Testis (tissue), 3 donors: ENCODE data around the gene CA5B. TPM values are rescaled to one million over a fixed set of nuclear protein-coding genes. Genes with fewer than 3 reads are reported as not detected.

ENCODE experiments used
- DNase-seq: peaks from one replicate; pipeline ENCODE4 v3.0.0-alpha.2; 2019
- H3K27ac ChIP-seq, 2 donors: fragments of 200-600 bp; sonication (generic); one replicate each; pipeline ENCODE4 v1.5.1; 2019
- H3K27me3 ChIP-seq: fragments of 200-600 bp; sonication (generic); one replicate; pipeline ENCODE4 v1.5.1; 2019
- H3K36me3 ChIP-seq: fragments of 200-600 bp; sonication (generic); one replicate; pipeline ENCODE4 v1.5.1; 2017; ENCODE audit warnings: low read depth; ENCODE audit errors: missing control alignments
- H3K4me1 ChIP-seq: fragments of 200-600 bp; sonication (generic); one replicate; pipeline ENCODE4 v1.5.1; 2019
- H3K4me3 ChIP-seq, 2 donors: fragments of 200-600 bp; sonication (generic); one replicate each; pipeline ENCODE4 v1.5.1; 2017 to 2019
- H3K9me3 ChIP-seq: fragments of 200-600 bp; sonication (generic); one replicate; pipeline ENCODE4 v1.5.1; 2017
- POLR2A ChIP-seq: fragments of 450-650 bp; IDR thresholded peaks from one replicate; pipeline ENCODE4 v1.6.1; 2017; ENCODE audit warnings: antibody characterized with exemption, mild to moderate bottlenecking, moderate library complexity
- WGBS, 2 donors: methylation state at CpG; one replicate each; pipeline ENCODE4 v1.1.5; 2018; 5-methylcytosine and 5-hydroxymethylcytosine counted together
- intact Hi-C: fragments of 100-400 bp; cut with DNase I; formaldehyde crosslinking; loops from one replicate; pipeline ENCODE4 v1.15.1; 2023; ENCODE audit warnings: low total_unique reads
- polyA plus RNA-seq: library from polyadenylated mRNA; stranded (reverse); fragments of 350-450 nt; fragmentation: Illumina TruSeq; extraction: RNeasy Lipid Tissue Mini Kit (QIAGEN cat#74804); gene quantifications from one replicate; pipeline ENCODE4 v1.2.3, GENCODE V29; 2014; ENCODE audit warnings: low read depth, low replicate concordance; ENCODE audit not compliant: insufficient read depth
- total RNA-seq, 2 donors: library from RNA; depleted of rRNA; stranded (reverse); fragments of >200 nt; gene quantifications; one replicate each; pipeline ENCODE4 v1.2.3, GENCODE V29; 2016
- TF ChIP-seq, protein P1 (sequence below), 3 experiments: fragments of 450-650 bp in 2 of 3; fragments of 200-600 bp in 1 of 3; sonication (generic) in 1 of 3; IDR thresholded peaks; one replicate each; pipeline ENCODE4 v1.5.1; 2016 to 2019; ENCODE audit warnings: antibody characterized with exemption in 3 of 3, mild to moderate bottlenecking in 2 of 3, moderate library complexity in 1 of 3

The CA5B gene
- total and polyA plus RNA-seq, 3 donors from 2014 or later = 25.1 to 53.1 (median 45.5) TPM

DNA sequence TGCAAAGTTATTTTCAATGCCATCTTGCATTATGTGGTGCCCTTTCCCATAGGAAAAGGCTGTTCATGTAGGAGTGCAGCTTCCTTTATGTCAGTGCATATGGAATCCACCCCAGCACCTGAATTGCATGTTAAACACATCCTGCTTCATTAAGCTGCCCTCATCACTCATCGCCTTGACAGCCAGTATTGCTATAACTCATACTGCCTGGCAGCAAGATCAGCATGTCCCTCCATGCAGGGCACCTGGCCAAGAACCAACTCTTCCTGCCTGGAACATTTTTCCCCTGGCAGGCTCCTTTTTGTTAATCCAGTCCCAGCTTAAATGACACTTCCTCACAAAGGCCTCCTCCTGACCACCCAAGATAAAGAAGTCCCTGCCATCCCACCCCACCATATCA lies 23.5 kb upstream of the CA5B start:
- WGBS, 2 donors = 64% methylated on average over 1 of the region's 1 CpG; no CpG with 5 or more reads in 1 of the 2 donors
- Histone ChIP-seq H3K36me3 (no peaks in the 10 kb centered on the region), H3K4me1 (no peaks in the 10 kb centered on the region), H3K27me3 (no peaks in the 10 kb centered on the region), H3K27ac (no peak overlapping the region), H3K9me3 (no peaks in the 10 kb centered on the region), H3K4me3 (no peak overlapping the region)
- intact Hi-C loops = no loop called here
- no peak for TF ChIP-seq POLR2A
- TF ChIP-seq, protein P1, sequence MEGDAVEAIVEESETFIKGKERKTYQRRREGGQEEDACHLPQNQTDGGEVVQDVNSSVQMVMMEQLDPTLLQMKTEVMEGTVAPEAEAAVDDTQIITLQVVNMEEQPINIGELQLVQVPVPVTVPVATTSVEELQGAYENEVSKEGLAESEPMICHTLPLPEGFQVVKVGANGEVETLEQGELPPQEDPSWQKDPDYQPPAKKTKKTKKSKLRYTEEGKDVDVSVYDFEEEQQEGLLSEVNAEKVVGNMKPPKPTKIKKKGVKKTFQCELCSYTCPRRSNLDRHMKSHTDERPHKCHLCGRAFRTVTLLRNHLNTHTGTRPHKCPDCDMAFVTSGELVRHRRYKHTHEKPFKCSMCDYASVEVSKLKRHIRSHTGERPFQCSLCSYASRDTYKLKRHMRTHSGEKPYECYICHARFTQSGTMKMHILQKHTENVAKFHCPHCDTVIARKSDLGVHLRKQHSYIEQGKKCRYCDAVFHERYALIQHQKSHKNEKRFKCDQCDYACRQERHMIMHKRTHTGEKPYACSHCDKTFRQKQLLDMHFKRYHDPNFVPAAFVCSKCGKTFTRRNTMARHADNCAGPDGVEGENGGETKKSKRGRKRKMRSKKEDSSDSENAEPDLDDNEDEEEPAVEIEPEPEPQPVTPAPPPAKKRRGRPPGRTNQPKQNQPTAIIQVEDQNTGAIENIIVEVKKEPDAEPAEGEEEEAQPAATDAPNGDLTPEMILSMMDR (IDR thresholded peaks at IDR 0.05) = no peak
- peak; percentile 26 for DNase-seq

DNA sequence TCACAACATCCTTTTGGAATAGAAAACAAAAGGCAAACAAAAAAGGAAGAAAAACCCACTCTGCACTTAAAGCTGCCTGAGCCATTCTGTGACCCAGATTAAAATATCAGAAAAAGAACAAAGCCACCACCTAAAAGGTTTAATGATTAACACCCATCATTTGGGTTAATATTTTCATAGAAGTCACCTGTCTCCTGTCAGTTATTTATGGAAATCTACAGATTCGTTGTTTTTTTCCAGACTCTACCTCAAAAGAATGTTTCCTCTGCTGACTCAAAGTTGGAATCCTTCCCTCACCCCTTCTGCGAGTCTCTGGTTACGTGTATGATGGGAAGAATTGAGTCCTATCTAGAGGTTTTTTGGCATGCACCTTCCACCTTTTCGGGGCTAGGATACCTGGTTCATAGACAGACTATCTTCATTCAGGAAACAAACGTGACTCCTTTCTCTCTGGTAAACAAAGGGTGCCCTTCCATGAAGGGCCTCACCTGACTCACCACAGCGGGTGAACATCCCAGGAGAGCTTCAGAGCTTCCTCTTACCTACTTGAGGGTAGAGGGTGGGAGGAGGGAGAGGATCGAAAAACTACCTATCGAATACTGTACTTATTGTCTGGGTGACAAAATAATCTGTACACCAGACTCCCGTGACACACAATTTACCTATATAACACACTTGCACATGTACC lies 19.6 kb upstream of the CA5B start:
- H3K27ac ChIP-seq = no peak overlapping the region
- H3K27me3 ChIP-seq = no peaks in the 10 kb centered on the region
- H3K4me1 ChIP-seq = no peaks in the 10 kb centered on the region
- WGBS, 2 donors = 83 to 91% methylated on average over 9 of the region's 9 CpGs
- no peaks in the 10 kb centered on the region for H3K36me3 ChIP-seq
- H3K9me3 ChIP-seq = no peaks in the 10 kb centered on the region
- no peak overlapping the region for H3K4me3 ChIP-seq
- TF ChIP-seq, protein P1 (IDR thresholded peaks at IDR 0.05) = no peak
- TF ChIP-seq POLR2A = no peak
- intact Hi-C loops = no loop called here
- DNase-seq = no peak

DNA sequence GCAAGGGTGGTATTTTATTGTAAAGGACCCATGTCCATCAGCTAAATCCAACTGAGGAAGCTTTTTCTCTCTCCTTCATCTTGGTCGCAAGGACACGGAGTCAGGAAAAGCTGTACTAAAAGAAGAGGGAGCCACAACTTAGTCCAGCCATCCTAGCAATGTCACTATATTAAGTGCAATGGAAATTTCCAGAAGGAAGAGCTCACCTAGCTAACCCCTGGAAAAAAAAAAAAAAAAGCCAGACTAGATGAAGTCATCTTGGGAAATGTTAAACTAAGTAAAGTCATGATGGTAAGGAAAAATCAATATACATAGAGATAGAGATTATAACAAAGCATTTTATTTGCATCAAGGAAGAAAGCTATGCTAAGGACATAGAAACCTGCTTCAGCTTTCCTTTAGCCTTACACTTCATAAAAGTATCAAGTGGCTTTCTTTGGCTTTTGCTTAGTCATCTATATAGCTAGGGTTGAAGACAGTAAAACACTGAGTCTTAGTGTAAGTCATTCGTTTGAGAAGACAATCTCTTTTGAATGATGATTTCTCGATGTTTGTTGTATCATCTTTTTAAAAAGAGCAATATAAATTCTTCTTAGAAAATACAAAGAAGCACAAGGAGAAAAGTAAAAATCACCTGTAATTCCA lies 18.6 kb upstream of the CA5B start:
- no peaks in the 10 kb centered on the region for H3K9me3 ChIP-seq
- intact Hi-C loops = no loop called here
- H3K36me3 ChIP-seq = no peaks in the 10 kb centered on the region
- H3K4me1 ChIP-seq = no peaks in the 10 kb centered on the region
- TF ChIP-seq, protein P1 (IDR thresholded peaks at IDR 0.05) = no peak
- TF ChIP-seq POLR2A = no peak
- 86 to 87% methylated on average over 4 of the region's 4 CpGs for WGBS, 2 donors
- no peak overlapping the region for H3K4me3 ChIP-seq
- H3K27ac ChIP-seq = no peak overlapping the region
- DNase-seq = no peak
- H3K27me3 ChIP-seq = no peaks in the 10 kb centered on the region

DNA sequence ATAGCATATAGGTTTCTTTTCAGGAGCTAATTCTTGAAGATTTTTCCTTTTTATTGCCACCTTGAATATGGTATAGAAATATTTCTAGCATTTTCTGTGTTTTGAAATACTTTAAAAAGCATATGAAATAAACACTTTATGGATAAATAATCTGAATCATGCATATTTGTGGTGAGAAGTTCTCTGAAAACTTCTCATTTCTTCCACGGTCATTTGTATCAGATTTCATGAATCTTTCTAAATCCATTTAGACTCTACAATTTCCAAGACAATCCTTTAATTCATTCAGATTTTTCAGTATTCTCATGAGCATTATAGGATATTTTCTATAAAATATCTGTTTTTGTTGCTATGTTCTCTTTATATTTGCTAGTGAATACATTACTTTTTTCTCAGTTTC lies 16.2 kb upstream of the CA5B start:
- Histone ChIP-seq H3K9me3 (no peaks in the 10 kb centered on the region), H3K27ac (no peak overlapping the region), H3K4me3 (no peak overlapping the region), H3K4me1 (no peaks in the 10 kb centered on the region), H3K36me3 (no peaks in the 10 kb centered on the region), H3K27me3 (no peaks in the 10 kb centered on the region)
- intact Hi-C loops = no loop called here
- no peak for DNase-seq
- no peak for TF ChIP-seq POLR2A
- TF ChIP-seq, protein P1 (IDR thresholded peaks at IDR 0.05) = no peak
- 95% methylated on average over 1 of the region's 1 CpG for WGBS, 2 donors
